Stimulated activated memory B cell treated with anti-CD40 and anti-IgM and Interleukin-4, amounts not matched to agents 10 μg/mL and 1 μg/mL and 100 μg/mL, for 72 hours (primary cell): ENCODE results near the gene EXOSC9.

ENCODE experiments used
- ATAC-seq: fragments of 150-1000 bp; cut with Tn5 transposase; 2 replicates; pipeline ENCODE4 v1.10.0; 2021
- H3K27ac Mint-ChIP-seq: one replicate; pipeline ENCODE4 v1.8.0; 2022; ENCODE audit warnings: mild to moderate bottlenecking, mixed read lengths
- H3K27me3 Mint-ChIP-seq: one replicate; pipeline ENCODE4 v1.8.0; 2022; ENCODE audit warnings: mixed read lengths
- H3K36me3 Mint-ChIP-seq: one replicate; pipeline ENCODE4 v1.8.0; 2022; ENCODE audit warnings: mixed read lengths
- H3K4me1 Mint-ChIP-seq: one replicate; pipeline ENCODE4 v1.8.0; 2022; ENCODE audit warnings: mixed read lengths
- H3K4me3 Mint-ChIP-seq: one replicate; pipeline ENCODE4 v1.8.0; 2022; ENCODE audit warnings: mild to moderate bottlenecking, moderate library complexity, mixed read lengths
- H3K9me3 Mint-ChIP-seq: one replicate; pipeline ENCODE4 v1.8.0; 2022; ENCODE audit warnings: mixed read lengths

Gene EXOSC9

GRCh38 chr4:121799867-121800501 is 1.1 kb upstream of the EXOSC9 start:
- ATAC-seq: no peak
- no peak overlapping the region for H3K4me3 Mint-ChIP-seq
- H3K9me3 Mint-ChIP-seq: no peaks in the 10 kb centered on the region
- peak overlapping the region; percentile 95 for H3K27ac Mint-ChIP-seq
- H3K27me3 Mint-ChIP-seq: no peaks in the 10 kb centered on the region
- H3K4me1 Mint-ChIP-seq: peaks cover 32% of the 10 kb centered on the region
- H3K36me3 Mint-ChIP-seq: peaks cover 4% of the 10 kb centered on the region

- Mint-ChIP-seq H3K27ac (peak overlapping the region; percentile 95), H3K4me1 (peaks cover 32% of the 10 kb centered on the region), H3K36me3 (peaks cover 10% of the 10 kb centered on the region), H3K9me3 (no peaks in the 10 kb centered on the region), H3K4me3 (peak overlapping the region; percentile 86), H3K27me3 (no peaks in the 10 kb centered on the region)
- ATAC-seq: peak; percentile 49
These were observed 524 bp upstream of the EXOSC9 start for GRCh38 chr4:121800638-121800960.

GRCh38 chr4:121801715-121802075 is 572 bp downstream of the EXOSC9 start:
- Mint-ChIP-seq H3K27me3 (no peaks in the 10 kb centered on the region), H3K9me3 (no peaks in the 10 kb centered on the region), H3K4me3 (peak overlapping the region; percentile 86), H3K4me1 (peaks cover 30% of the 10 kb centered on the region), H3K36me3 (peaks cover 16% of the 10 kb centered on the region), H3K27ac (peak overlapping the region; percentile 95)
- ATAC-seq: no peak

- Mint-ChIP-seq H3K27ac (no peak overlapping the region), H3K27me3 (no peaks in the 10 kb centered on the region)
These were observed 5.3 kb downstream of the EXOSC9 start for GRCh38 chr4:121806411-121806810.

GRCh38 chr4:121811122-121811521 is 10.0 kb downstream of the EXOSC9 start:
- Mint-ChIP-seq H3K4me3 (no peak overlapping the region), H3K36me3 (peaks cover 49% of the 10 kb centered on the region), H3K27me3 (no peaks in the 10 kb centered on the region), H3K4me1 (no peaks in the 10 kb centered on the region), H3K27ac (no peak overlapping the region), H3K9me3 (no peaks in the 10 kb centered on the region)
- no peak for ATAC-seq

More at GRCh38 chr4:121806411-121806810, 5.3 kb downstream of the EXOSC9 start:
- peaks cover 24% of the 10 kb centered on the region for H3K4me1 Mint-ChIP-seq
- no peak for ATAC-seq
- peaks cover 41% of the 10 kb centered on the region for H3K36me3 Mint-ChIP-seq
- H3K4me3 Mint-ChIP-seq: no peak overlapping the region
- H3K9me3 Mint-ChIP-seq: no peaks in the 10 kb centered on the region

GRCh38 chr4:121814756-121815155 is 13.6 kb downstream of the EXOSC9 start:
- H3K27ac Mint-ChIP-seq: no peak overlapping the region
- peaks cover 34% of the 10 kb centered on the region for H3K36me3 Mint-ChIP-seq
- H3K4me3 Mint-ChIP-seq: no peak overlapping the region
- no peak for ATAC-seq
- no peaks in the 10 kb centered on the region for H3K4me1 Mint-ChIP-seq
- H3K27me3 Mint-ChIP-seq: no peaks in the 10 kb centered on the region
- H3K9me3 Mint-ChIP-seq: no peaks in the 10 kb centered on the region

- no peaks in the 10 kb centered on the region for H3K9me3 Mint-ChIP-seq
- no peak overlapping the region for H3K4me3 Mint-ChIP-seq
- no peak overlapping the region for H3K27ac Mint-ChIP-seq
- no peaks in the 10 kb centered on the region for H3K27me3 Mint-ChIP-seq
- H3K4me1 Mint-ChIP-seq: no peaks in the 10 kb centered on the region
- peaks cover 20% of the 10 kb centered on the region for H3K36me3 Mint-ChIP-seq
- ATAC-seq: no peak
These were observed 15.9 kb downstream of the EXOSC9 start for GRCh38 chr4:121817006-121817405.

- Mint-ChIP-seq H3K9me3 (no peaks in the 10 kb centered on the region), H3K4me3 (no peak overlapping the region), H3K4me1 (peaks cover 4% of the 10 kb centered on the region), H3K27ac (no peak overlapping the region), H3K36me3 (peaks cover 18% of the 10 kb centered on the region), H3K27me3 (no peaks in the 10 kb centered on the region)
- ATAC-seq: no peak
These were observed 16.6 kb downstream of the EXOSC9 start for GRCh38 chr4:121817701-121818100.

GRCh38 chr4:121818215-121818614 is 17.1 kb downstream of the EXOSC9 start:
- no peak overlapping the region for H3K27ac Mint-ChIP-seq
- H3K4me1 Mint-ChIP-seq: peaks cover 9% of the 10 kb centered on the region
- no peak for ATAC-seq
- H3K4me3 Mint-ChIP-seq: no peak overlapping the region
- no peaks in the 10 kb centered on the region for H3K9me3 Mint-ChIP-seq
- H3K36me3 Mint-ChIP-seq: peaks cover 14% of the 10 kb centered on the region
- no peaks in the 10 kb centered on the region for H3K27me3 Mint-ChIP-seq

GRCh38 chr4:121819216-121819965 is 18.3 kb downstream of the EXOSC9 start:
- no peak overlapping the region for H3K4me3 Mint-ChIP-seq
- ATAC-seq: no peak
- H3K9me3 Mint-ChIP-seq: no peaks in the 10 kb centered on the region
- H3K27me3 Mint-ChIP-seq: no peaks in the 10 kb centered on the region
- H3K27ac Mint-ChIP-seq: no peak overlapping the region
- H3K36me3 Mint-ChIP-seq: peaks cover 5% of the 10 kb centered on the region
- peaks cover 13% of the 10 kb centered on the region for H3K4me1 Mint-ChIP-seq

GRCh38 chr4:121822047-121822446 is 20.9 kb downstream of the EXOSC9 start:
- peaks cover 5% of the 10 kb centered on the region for H3K36me3 Mint-ChIP-seq
- H3K4me1 Mint-ChIP-seq: peaks cover 13% of the 10 kb centered on the region
- H3K27ac Mint-ChIP-seq: no peak overlapping the region
- H3K4me3 Mint-ChIP-seq: no peak overlapping the region
- H3K27me3 Mint-ChIP-seq: no peaks in the 10 kb centered on the region
- no peaks in the 10 kb centered on the region for H3K9me3 Mint-ChIP-seq
- ATAC-seq: no peak

GRCh38 chr4:121822796-121823504 is 21.8 kb downstream of the EXOSC9 start:
- peak; percentile 2 for ATAC-seq
- Mint-ChIP-seq H3K9me3 (no peaks in the 10 kb centered on the region), H3K27me3 (no peaks in the 10 kb centered on the region), H3K4me3 (peak overlapping the region; percentile 79), H3K4me1 (peaks cover 13% of the 10 kb centered on the region), H3K27ac (peak overlapping the region; percentile 55), H3K36me3 (peaks cover 5% of the 10 kb centered on the region)

- H3K27ac Mint-ChIP-seq: peak within 1 kb of the TSS; percentile 55
- peak within 1 kb of the TSS; percentile 79 for H3K4me3 Mint-ChIP-seq
- H3K4me1 Mint-ChIP-seq: peaks cover 13% of the 10 kb centered on the region
- H3K36me3 Mint-ChIP-seq: no peaks in the 10 kb centered on the region
- ATAC-seq: peak; percentile 98
- no peaks in the 10 kb centered on the region for H3K27me3 Mint-ChIP-seq
- H3K9me3 Mint-ChIP-seq: no peaks in the 10 kb centered on the region
These were observed 22.5 kb downstream of the EXOSC9 start, which contains the start of gene CCNA2 for GRCh38 chr4:121823505-121824170. TSS of gene CCNA2 (minus strand) at chr4:121823883. CDS start at chr4:121823628, 255 bp downstream.

- H3K4me1 Mint-ChIP-seq: peaks cover 13% of the 10 kb centered on the region
- no peaks in the 10 kb centered on the region for H3K36me3 Mint-ChIP-seq
- no peaks in the 10 kb centered on the region for H3K9me3 Mint-ChIP-seq
- peak overlapping the region; percentile 55 for H3K27ac Mint-ChIP-seq
- peak overlapping the region; percentile 79 for H3K4me3 Mint-ChIP-seq
- no peak for ATAC-seq
- H3K27me3 Mint-ChIP-seq: no peaks in the 10 kb centered on the region
These were observed 23.0 kb downstream of the EXOSC9 start for GRCh38 chr4:121824171-121824527.

- Mint-ChIP-seq H3K4me3 (no peak overlapping the region), H3K4me1 (peaks cover 13% of the 10 kb centered on the region), H3K27ac (no peak overlapping the region)
These were observed 23.8 kb downstream of the EXOSC9 start for GRCh38 chr4:121824950-121825349.

More at GRCh38 chr4:121824950-121825349, 23.8 kb downstream of the EXOSC9 start:
- no peaks in the 10 kb centered on the region for H3K9me3 Mint-ChIP-seq
- no peaks in the 10 kb centered on the region for H3K36me3 Mint-ChIP-seq
- no peak for ATAC-seq
- no peaks in the 10 kb centered on the region for H3K27me3 Mint-ChIP-seq
